Activated CD8-positive, alpha-beta memory T cell treated with anti-CD3 and anti-CD28 coated beads for 1 hour (primary cell): Measurements from ENCODE around the gene ARHGEF12.

Source experiments
- DNase-seq, 2 donors: peaks; one replicate each; pipeline ENCODE4 v3.0.0-alpha.2; 2020; ENCODE audit warnings: low read depth in 1 of 2; ENCODE audit errors: extremely low read depth in 1 of 2

Gene ARHGEF12

GRCh38 chr11:120335908-120336640 is at the start of gene ARHGEF12:
ARHGEF12 (plus strand) TSS chr11:120336413; CDS start chr11:120337244, 831 bp downstream.
- DNase-seq: peak in 1 of 2 donors; percentile 59

- DNase-seq: no peak
These were observed 48.2 kb upstream of the ARHGEF12 start for GRCh38 chr11:120288021-120288420.

GRCh38 chr11:120289426-120289825 is 46.8 kb upstream of the ARHGEF12 start:
- no peak for DNase-seq

- no peak for DNase-seq
These were observed 45.3 kb upstream of the ARHGEF12 start for GRCh38 chr11:120290956-120291355.

- no peak for DNase-seq
These were observed 43.0 kb upstream of the ARHGEF12 start for GRCh38 chr11:120293038-120293800.

- no peak for DNase-seq
These were observed 42.1 kb upstream of the ARHGEF12 start for GRCh38 chr11:120294096-120294495.

GRCh38 chr11:120295099-120295498 is 41.1 kb upstream of the ARHGEF12 start:
- DNase-seq: no peak

- no peak for DNase-seq
These were observed 39.7 kb upstream of the ARHGEF12 start for GRCh38 chr11:120296554-120296953.

GRCh38 chr11:120298461-120298860 is 37.8 kb upstream of the ARHGEF12 start:
- DNase-seq: no peak

GRCh38 chr11:120302001-120302805 is 34.0 kb upstream of the ARHGEF12 start:
- DNase-seq: no peak

- DNase-seq: peak; percentile 9 to 12
These were observed 33.1 kb upstream of the ARHGEF12 start for GRCh38 chr11:120303004-120303637.

- DNase-seq: no peak
These were observed 31.7 kb upstream of the ARHGEF12 start for GRCh38 chr11:120304526-120304925.

- no peak for DNase-seq
These were observed 30.9 kb upstream of the ARHGEF12 start for GRCh38 chr11:120305286-120305685.

GRCh38 chr11:120306519-120307242 is 29.5 kb upstream of the ARHGEF12 start:
- no peak for DNase-seq

GRCh38 chr11:120307476-120307875 is 28.7 kb upstream of the ARHGEF12 start:
- DNase-seq: no peak

GRCh38 chr11:120308081-120308480 is 28.1 kb upstream of the ARHGEF12 start:
- DNase-seq: no peak

- DNase-seq: no peak
These were observed 25.3 kb upstream of the ARHGEF12 start for GRCh38 chr11:120310870-120311269.

- no peak for DNase-seq
These were observed 21.4 kb upstream of the ARHGEF12 start for GRCh38 chr11:120314861-120315260.

- no peak for DNase-seq
These were observed 19.1 kb upstream of the ARHGEF12 start for GRCh38 chr11:120316880-120317688.
